HepG2 (cell line): Measurements from ENCODE around the gene TEX48.

Experiments
- CSRNP1 ChIP-seq: sonication (generic); formaldehyde crosslinking; IDR thresholded peaks from 2 replicates; pipeline ENCODE4 v1.8.1; 2023; ENCODE audit warnings: mild to moderate bottlenecking, missing genetic modification reagents
- FOXM1 ChIP-seq: sonication (generic); formaldehyde crosslinking; IDR thresholded peaks from 2 replicates; pipeline ENCODE4 v1.5.0; 2020; ENCODE audit warnings: missing genetic modification reagents
- TAF1 ChIP-seq: sonication (generic); formaldehyde crosslinking; IDR thresholded peaks from 2 replicates; pipeline ENCODE4 v1.4.0; 2020; ENCODE audit warnings: missing genetic modification reagents
- ZFP1 ChIP-seq: IDR thresholded peaks from 2 replicates; pipeline ENCODE4 v1.6.1; 2016
- ZNF20 ChIP-seq: sonication (generic); formaldehyde crosslinking; IDR thresholded peaks from 2 replicates; pipeline ENCODE4 v1.4.0; 2020; ENCODE audit warnings: mild to moderate bottlenecking, moderate library complexity, missing genetic modification reagents

GRCh38 chr9:114653556-114654159 is 28.3 kb downstream of the TEX48 start:
- TF ChIP-seq ZFP1 (no peak), FOXM1 (CRISPR knock-in tag) (no peak), CSRNP1 (CRISPR knock-in tag) (no peak), ZNF20 (no peak), TAF1 (CRISPR knock-in tag) (no peak)
